Fibroblast of lung (primary cell): ENCODE measurements around the gene YJEFN3.

ENCODE experiments used
- EZH2 ChIP-seq: IDR thresholded peaks from 2 replicates; pipeline ENCODE4 v1.5.1; 2012; ENCODE audit warnings: low read length, control low read depth, mild to moderate bottlenecking; ENCODE audit errors: missing control alignments
- TF ChIP-seq, protein P1 (sequence below), 2 donors: IDR thresholded peaks in 1 of 2; conservative IDR thresholded peaks in 1 of 2; 1 replicate in 1 of 2; 2 replicates in 1 of 2; pipeline ENCODE4 v1.5.1; 2011 to 2012; ENCODE audit warnings: low read length in 2 of 2, control low read depth in 1 of 2, inconsistent platforms in 1 of 2, low read depth in 1 of 2, mild to moderate bottlenecking in 1 of 2

DNA sequence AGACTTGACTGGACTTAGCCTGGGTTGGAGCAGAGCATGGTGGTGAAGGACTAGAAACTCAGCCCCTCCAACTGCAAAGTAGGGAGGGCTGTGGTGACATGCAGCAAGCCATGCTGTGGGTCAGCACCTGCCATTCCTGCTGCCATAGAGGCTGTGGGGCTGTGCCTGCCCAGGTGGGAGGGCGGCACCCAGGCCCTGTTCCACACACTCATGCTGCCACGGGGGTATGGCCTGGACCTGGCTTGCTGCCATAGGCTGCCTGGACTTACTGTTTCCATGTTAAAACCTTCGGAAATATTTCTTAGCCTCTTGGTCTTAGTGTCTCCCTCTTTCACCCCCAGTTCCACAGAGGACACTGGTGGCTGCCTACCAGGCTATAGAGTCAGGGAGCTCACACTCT lies 38.7 kb downstream of the YJEFN3 start:
- TF ChIP-seq, protein P1, sequence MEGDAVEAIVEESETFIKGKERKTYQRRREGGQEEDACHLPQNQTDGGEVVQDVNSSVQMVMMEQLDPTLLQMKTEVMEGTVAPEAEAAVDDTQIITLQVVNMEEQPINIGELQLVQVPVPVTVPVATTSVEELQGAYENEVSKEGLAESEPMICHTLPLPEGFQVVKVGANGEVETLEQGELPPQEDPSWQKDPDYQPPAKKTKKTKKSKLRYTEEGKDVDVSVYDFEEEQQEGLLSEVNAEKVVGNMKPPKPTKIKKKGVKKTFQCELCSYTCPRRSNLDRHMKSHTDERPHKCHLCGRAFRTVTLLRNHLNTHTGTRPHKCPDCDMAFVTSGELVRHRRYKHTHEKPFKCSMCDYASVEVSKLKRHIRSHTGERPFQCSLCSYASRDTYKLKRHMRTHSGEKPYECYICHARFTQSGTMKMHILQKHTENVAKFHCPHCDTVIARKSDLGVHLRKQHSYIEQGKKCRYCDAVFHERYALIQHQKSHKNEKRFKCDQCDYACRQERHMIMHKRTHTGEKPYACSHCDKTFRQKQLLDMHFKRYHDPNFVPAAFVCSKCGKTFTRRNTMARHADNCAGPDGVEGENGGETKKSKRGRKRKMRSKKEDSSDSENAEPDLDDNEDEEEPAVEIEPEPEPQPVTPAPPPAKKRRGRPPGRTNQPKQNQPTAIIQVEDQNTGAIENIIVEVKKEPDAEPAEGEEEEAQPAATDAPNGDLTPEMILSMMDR (conservative IDR thresholded peaks at IDR 0.05 in 1 of 2, IDR thresholded peaks at IDR 0.05 in 1 of 2; ENCODE audit: low read depth in 1 of 2, low read length in 2 of 2) = no peak
- TF ChIP-seq EZH2 = no peak
